GM12878 (cell line): ENCODE measurements around the gene PDE6B. TPM values are rescaled to one million over a fixed set of nuclear protein-coding genes. Genes with fewer than 3 reads are reported as not detected.

Experiments used
- ASH2L ChIP-seq: fragments of 300-600, 200-600 bp; sonication (generic); IDR thresholded peaks from 2 replicates; pipeline ENCODE4 v1.6.1; 2017; ENCODE audit warnings: low read depth, mild to moderate bottlenecking, borderline replicate concordance
- BACH1 ChIP-seq: fragments of 450-650 bp; IDR thresholded peaks from 2 replicates; pipeline ENCODE4 v1.6.1; 2017; ENCODE audit warnings: mild to moderate bottlenecking, borderline replicate concordance
- CHD2 ChIP-seq: IDR thresholded peaks from 2 replicates; pipeline ENCODE4 v1.6.1; 2011; ENCODE audit warnings: low read depth, low read length, improper control_type of control experiment, borderline replicate concordance
- EP300 ChIP-seq, 2 experiments: fragments of 150-350 bp in 1 of 2; IDR thresholded peaks; 2 replicates each; pipeline ENCODE4 v1.6.1; 2011 to 2012; ENCODE audit warnings: low read depth in 2 of 2, low read length in 2 of 2, borderline replicate concordance in 1 of 2, improper control_type of control experiment in 1 of 2, inconsistent platforms in 1 of 2; ENCODE audit not compliant: control insufficient read depth in 1 of 2
- GATAD2B ChIP-seq: fragments of 450-650 bp; conservative IDR thresholded peaks from 2 replicates; pipeline ENCODE4 v1.6.1; 2017; ENCODE audit warnings: low read depth, mild to moderate bottlenecking, moderate library complexity
- HDAC2 ChIP-seq: fragments of 200-600 bp; sonication (generic); IDR thresholded peaks from 2 replicates; pipeline ENCODE4 v1.6.1; 2017
- HDAC6 ChIP-seq: fragments of 200-600 bp; sonication (generic); IDR thresholded peaks from one replicate; pipeline ENCODE4 v1.8.0; 2017; ENCODE audit warnings: antibody characterized with exemption; ENCODE audit not compliant: unreplicated experiment
- JUND ChIP-seq: IDR thresholded peaks from 2 replicates; pipeline ENCODE4 v1.6.1; 2012; ENCODE audit warnings: low read depth, mild to moderate bottlenecking, low read length, improper control_type of control experiment, moderate library complexity
- KAT2A ChIP-seq: conservative IDR thresholded peaks from 2 replicates; pipeline ENCODE4 v1.6.1; 2011; ENCODE audit warnings: low read depth, low read length; ENCODE audit not compliant: control insufficient read depth
- KLF5 ChIP-seq: fragments of 450-650 bp; IDR thresholded peaks from 2 replicates; pipeline ENCODE4 v1.6.1; 2014; ENCODE audit warnings: mild to moderate bottlenecking; ENCODE audit not compliant: partially characterized antibody
- MYB ChIP-seq: fragments of 150-350 bp; IDR thresholded peaks from 2 replicates; pipeline ENCODE4 v1.6.1; 2014; ENCODE audit warnings: mild to moderate bottlenecking, low read depth, low read length, borderline replicate concordance
- NRF1 ChIP-seq: conservative IDR thresholded peaks from 2 replicates; pipeline ENCODE4 v1.6.1; 2011; ENCODE audit warnings: mild to moderate bottlenecking, low read depth, low read length, improper control_type of control experiment
- POU2F2 ChIP-seq: IDR thresholded peaks from 3 replicates; pipeline ENCODE4 v1.6.1; 2011; ENCODE audit warnings: low read depth, mild to moderate bottlenecking, low read length, borderline replicate concordance
- SIN3A ChIP-seq: IDR thresholded peaks from 2 replicates; pipeline ENCODE4 v1.6.1; 2012; ENCODE audit warnings: low read depth, low read length, improper control_type of control experiment
- SMARCA5 ChIP-seq: fragments of 450-650 bp; IDR thresholded peaks from 2 replicates; pipeline ENCODE4 v1.6.1; 2017; ENCODE audit warnings: mild to moderate bottlenecking
- SPI1 ChIP-seq: IDR thresholded peaks from 2 replicates; pipeline ENCODE4 v1.6.1; 2011; ENCODE audit warnings: low read depth, mild to moderate bottlenecking, low read length, moderate library complexity, borderline replicate concordance; ENCODE audit not compliant: insufficient read depth
- ZNF622 ChIP-seq: fragments of 450-650 bp; IDR thresholded peaks from 2 replicates; pipeline ENCODE4 v1.6.1; 2017; ENCODE audit warnings: mild to moderate bottlenecking, inconsistent platforms
- polyA plus RNA-seq, 11 experiments: library from polyadenylated mRNA; depleted of rRNA in 4 of 11; unstranded in 6 of 11; stranded (reverse) in 5 of 11; fragments of >200 nt; fragmentation: Nextera tagmentation in 4 of 11; fragmentation: Illumina TruSeq in 1 of 11; extraction: Ambion mirVana in 4 of 11; extraction: Trizol in 1 of 11; gene quantifications; 1 replicate in 1 of 11; 2 replicates in 10 of 11; pipeline versions ENCODE4 v1.2.1 to v1.2.3, GENCODE V29; 2011 to 2016; ENCODE audit warnings: inconsistent platforms in 2 of 11, missing spikeins in 2 of 11, low read depth in 1 of 11
- total RNA-seq, 4 experiments: library from RNA; depleted of rRNA in 3 of 4; stranded (reverse); fragments of >200 nt in 3 of 4; fragmentation: Illumina TruSeq in 1 of 4; extraction: Trizol in 1 of 4; gene quantifications; 2 replicates each; pipeline versions ENCODE4 v1.2.1 to v1.2.3, GENCODE V29; 2013 to 2021
- TF ChIP-seq, protein P1 (sequence below): IDR thresholded peaks from 2 replicates; pipeline ENCODE4 v1.6.1; 2011; ENCODE audit warnings: low read depth, low read length, improper control_type of control experiment, borderline replicate concordance
- TF ChIP-seq, protein P2 (sequence below): fragments of 450-650 bp; IDR thresholded peaks from 2 replicates; pipeline ENCODE4 v1.6.1; 2018; ENCODE audit warnings: borderline replicate concordance, mild to moderate bottlenecking; ENCODE audit not compliant: partially characterized antibody
- TF ChIP-seq, protein P3 (sequence below): fragments of 450-650 bp; IDR thresholded peaks from 2 replicates; pipeline ENCODE4 v1.6.1; 2017; ENCODE audit warnings: mild to moderate bottlenecking
- TF ChIP-seq, protein P4 (sequence below): IDR thresholded peaks from 2 replicates; pipeline ENCODE4 v1.6.1; 2011; ENCODE audit warnings: low read depth, mild to moderate bottlenecking, low read length, moderate library complexity, borderline replicate concordance; ENCODE audit errors: extremely low read depth
- TF ChIP-seq, protein P5 (sequence below): fragments of 450-650 bp; IDR thresholded peaks from 2 replicates; pipeline ENCODE4 v1.6.1; 2017; ENCODE audit warnings: borderline replicate concordance

Gene PDE6B
- total and polyA plus RNA-seq, 10 of the 15 experiments (the other 5 are each of a cell fraction or from before 2014, with no cell fraction given): 2.6 to 6.4 (median 3.8) TPM

DNA sequence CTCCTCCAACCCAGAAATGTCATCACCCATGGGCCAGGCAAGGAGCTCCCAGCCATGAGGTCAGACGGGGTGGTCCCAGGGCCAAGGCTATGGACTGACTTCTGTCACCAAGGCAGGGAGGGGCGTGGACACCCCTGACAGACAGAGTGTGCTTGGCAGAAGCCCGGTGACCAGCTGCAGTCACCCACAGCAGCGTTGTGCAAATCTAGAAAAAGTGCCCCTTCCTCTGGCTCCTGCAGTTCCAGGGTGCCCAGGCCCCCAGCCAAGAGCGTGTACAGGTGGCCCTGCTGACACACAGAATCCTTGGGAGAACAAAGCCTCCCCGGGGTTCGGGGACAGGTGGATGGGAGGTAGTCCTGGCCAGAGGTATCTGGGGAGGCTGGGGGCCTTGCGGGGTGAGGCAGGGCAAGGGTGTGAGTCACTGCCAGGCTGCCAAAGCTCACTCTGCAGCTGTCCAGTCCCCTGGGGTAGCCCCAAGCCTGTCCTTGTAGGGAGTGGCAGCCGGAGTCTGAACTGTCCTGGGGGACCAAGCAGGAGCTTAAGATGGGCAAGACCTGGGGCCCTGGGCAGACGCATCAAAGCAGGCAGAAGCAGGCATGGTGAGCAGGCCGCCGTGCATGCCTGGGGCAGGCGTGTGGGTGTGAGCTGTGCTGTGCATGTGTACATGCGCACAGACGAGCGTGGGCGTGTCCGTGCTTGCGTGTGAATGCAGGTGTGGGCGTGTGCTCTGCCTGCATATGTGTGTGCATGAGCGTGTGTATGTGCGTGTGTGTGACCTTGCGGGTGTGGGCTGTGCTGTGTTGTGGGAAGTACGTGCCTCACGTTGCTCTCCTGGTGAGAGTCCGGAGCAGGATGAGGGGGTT is 52.3 kb downstream of the PDE6B start (continued):
- TF ChIP-seq, protein P1, sequence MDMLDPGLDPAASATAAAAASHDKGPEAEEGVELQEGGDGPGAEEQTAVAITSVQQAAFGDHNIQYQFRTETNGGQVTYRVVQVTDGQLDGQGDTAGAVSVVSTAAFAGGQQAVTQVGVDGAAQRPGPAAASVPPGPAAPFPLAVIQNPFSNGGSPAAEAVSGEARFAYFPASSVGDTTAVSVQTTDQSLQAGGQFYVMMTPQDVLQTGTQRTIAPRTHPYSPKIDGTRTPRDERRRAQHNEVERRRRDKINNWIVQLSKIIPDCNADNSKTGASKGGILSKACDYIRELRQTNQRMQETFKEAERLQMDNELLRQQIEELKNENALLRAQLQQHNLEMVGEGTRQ: no peak
- no peak for TF ChIP-seq EP300 (IDR thresholded peaks at IDR 0.05; ENCODE audit: borderline replicate concordance in 1 of 2, control insufficient read depth in 1 of 2, low read depth in 2 of 2, low read length in 2 of 2)
- no peak for TF ChIP-seq SMARCA5
- TF ChIP-seq, protein P2, sequence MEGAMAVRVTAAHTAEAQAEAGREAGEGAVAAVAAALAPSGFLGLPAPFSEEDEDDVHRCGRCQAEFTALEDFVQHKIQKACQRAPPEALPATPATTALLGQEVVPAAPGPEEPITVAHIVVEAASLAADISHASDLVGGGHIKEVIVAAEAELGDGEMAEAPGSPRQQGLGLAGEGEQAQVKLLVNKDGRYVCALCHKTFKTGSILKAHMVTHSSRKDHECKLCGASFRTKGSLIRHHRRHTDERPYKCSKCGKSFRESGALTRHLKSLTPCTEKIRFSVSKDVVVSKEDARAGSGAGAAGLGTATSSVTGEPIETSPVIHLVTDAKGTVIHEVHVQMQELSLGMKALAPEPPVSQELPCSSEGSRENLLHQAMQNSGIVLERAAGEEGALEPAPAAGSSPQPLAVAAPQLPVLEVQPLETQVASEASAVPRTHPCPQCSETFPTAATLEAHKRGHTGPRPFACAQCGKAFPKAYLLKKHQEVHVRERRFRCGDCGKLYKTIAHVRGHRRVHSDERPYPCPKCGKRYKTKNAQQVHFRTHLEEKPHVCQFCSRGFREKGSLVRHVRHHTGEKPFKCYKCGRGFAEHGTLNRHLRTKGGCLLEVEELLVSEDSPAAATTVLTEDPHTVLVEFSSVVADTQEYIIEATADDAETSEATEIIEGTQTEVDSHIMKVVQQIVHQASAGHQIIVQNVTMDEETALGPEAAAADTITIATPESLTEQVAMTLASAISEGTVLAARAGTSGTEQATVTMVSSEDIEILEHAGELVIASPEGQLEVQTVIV: no peak
- TF ChIP-seq, protein P3, sequence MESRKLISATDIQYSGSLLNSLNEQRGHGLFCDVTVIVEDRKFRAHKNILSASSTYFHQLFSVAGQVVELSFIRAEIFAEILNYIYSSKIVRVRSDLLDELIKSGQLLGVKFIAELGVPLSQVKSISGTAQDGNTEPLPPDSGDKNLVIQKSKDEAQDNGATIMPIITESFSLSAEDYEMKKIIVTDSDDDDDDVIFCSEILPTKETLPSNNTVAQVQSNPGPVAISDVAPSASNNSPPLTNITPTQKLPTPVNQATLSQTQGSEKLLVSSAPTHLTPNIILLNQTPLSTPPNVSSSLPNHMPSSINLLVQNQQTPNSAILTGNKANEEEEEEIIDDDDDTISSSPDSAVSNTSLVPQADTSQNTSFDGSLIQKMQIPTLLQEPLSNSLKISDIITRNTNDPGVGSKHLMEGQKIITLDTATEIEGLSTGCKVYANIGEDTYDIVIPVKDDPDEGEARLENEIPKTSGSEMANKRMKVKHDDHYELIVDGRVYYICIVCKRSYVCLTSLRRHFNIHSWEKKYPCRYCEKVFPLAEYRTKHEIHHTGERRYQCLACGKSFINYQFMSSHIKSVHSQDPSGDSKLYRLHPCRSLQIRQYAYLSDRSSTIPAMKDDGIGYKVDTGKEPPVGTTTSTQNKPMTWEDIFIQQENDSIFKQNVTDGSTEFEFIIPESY: peak; percentile 84
- no peak for TF ChIP-seq HDAC6
- no peak for TF ChIP-seq ZNF622
- TF ChIP-seq POU2F2: peak; percentile 75; the same call in 2 of the 3 replicates
- TF ChIP-seq HDAC2: no peak
- TF ChIP-seq, protein P4, sequence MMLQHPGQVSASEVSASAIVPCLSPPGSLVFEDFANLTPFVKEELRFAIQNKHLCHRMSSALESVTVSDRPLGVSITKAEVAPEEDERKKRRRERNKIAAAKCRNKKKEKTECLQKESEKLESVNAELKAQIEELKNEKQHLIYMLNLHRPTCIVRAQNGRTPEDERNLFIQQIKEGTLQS: no peak
- TF ChIP-seq KLF5: no peak
- peak; percentile 21; the same call in 1 of the 2 replicates for TF ChIP-seq NRF1
- no peak for TF ChIP-seq MYB
- no peak for TF ChIP-seq SIN3A
- TF ChIP-seq BACH1: no peak
- TF ChIP-seq GATAD2B: no peak
- no peak for TF ChIP-seq CHD2
- TF ChIP-seq SPI1: no peak
- no peak for TF ChIP-seq KAT2A
- no peak for TF ChIP-seq JUND
- TF ChIP-seq ASH2L: no peak
- TF ChIP-seq, protein P5, sequence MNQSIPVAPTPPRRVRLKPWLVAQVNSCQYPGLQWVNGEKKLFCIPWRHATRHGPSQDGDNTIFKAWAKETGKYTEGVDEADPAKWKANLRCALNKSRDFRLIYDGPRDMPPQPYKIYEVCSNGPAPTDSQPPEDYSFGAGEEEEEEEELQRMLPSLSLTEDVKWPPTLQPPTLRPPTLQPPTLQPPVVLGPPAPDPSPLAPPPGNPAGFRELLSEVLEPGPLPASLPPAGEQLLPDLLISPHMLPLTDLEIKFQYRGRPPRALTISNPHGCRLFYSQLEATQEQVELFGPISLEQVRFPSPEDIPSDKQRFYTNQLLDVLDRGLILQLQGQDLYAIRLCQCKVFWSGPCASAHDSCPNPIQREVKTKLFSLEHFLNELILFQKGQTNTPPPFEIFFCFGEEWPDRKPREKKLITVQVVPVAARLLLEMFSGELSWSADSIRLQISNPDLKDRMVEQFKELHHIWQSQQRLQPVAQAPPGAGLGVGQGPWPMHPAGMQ: no peak
